Pancreas (tissue), 10 donors: Measurements from ENCODE around the gene CHD5. TPM values are rescaled to one million over a fixed set of nuclear protein-coding genes. Genes with fewer than 3 reads are reported as not detected.

Source experiments
- ATAC-seq, 4 donors: fragments of 200-7000 bp; cut with Tn5 transposase; one replicate each; pipeline versions ENCODE4 v1.8.0 to v1.9.1; 2020; ENCODE audit warnings: mild to moderate bottlenecking in 4 of 4, moderate library complexity in 4 of 4
- DNase-seq, 6 donors: peaks; one replicate each; pipeline ENCODE4 v3.0.0-alpha.2; 2020
- FAIRE-seq: peaks from 2 replicates; lab custom pipeline; 2012; peaks lifted over from hg19 to GRCh38; lab: Jason Lieb, UNC
- H3K27ac ChIP-seq, 4 donors: fragments of 200-600 bp; sonication (generic); 1 replicate in 3 of 4; 2 replicates in 1 of 4; pipeline versions ENCODE4 v1.5.0 to v1.8.0; 2020
- H3K27me3 ChIP-seq, 4 donors: fragments of 200-600 bp; one replicate each; pipeline ENCODE4 v1.8.0; 2021
- H3K36me3 ChIP-seq, 3 donors: fragments of 200-600 bp; sonication (generic) in 1 of 3; one replicate each; pipeline versions ENCODE4 v1.5.0 to v1.8.0; 2020 to 2021
- H3K4me1 ChIP-seq, 3 donors: fragments of 200-600 bp; one replicate each; pipeline ENCODE4 v1.8.0; 2021
- H3K4me3 ChIP-seq, 4 donors: fragments of 200-600 bp; sonication (generic) in 2 of 4; one replicate each; pipeline versions ENCODE4 v1.5.0 to v1.8.0; 2020 to 2021
- H3K9me3 ChIP-seq, 4 donors: fragments of 200-600 bp; one replicate each; pipeline ENCODE4 v1.8.0; 2021
- CTCF ChIP-seq, 4 donors: fragments of 200-600 bp; sonication (generic) in 3 of 4; IDR thresholded peaks; one replicate each; pipeline versions ENCODE4 v1.5.0 to v1.8.0; 2021; ENCODE audit warnings: antibody characterized with exemption in 4 of 4
- WGBS, 2 donors: extraction: QIAGEN DNeasy Blood & Tissue Kit; methylation state at CpG; one replicate each; pipeline ENCODE4 v1.1.7; 2013; 5-methylcytosine and 5-hydroxymethylcytosine counted together
- intact Hi-C, 3 donors: fragments of 100-400 bp; cut with DNase I; formaldehyde crosslinking; loops; one replicate each; pipeline versions ENCODE4 v1.11.1 to v1.14.2; 2022
- polyA plus RNA-seq, 2 donors: library from polyadenylated mRNA; stranded (reverse); fragments of 200-250 nt; gene quantifications; one replicate each; pipeline ENCODE4 v1.2.3, GENCODE V29; 2013
- total RNA-seq, 6 donors: library from RNA; stranded (reverse); fragmentation: NEBNext Ultra II Directional in 4 of 6; extraction: Animal tissue kit (Norgen Biotek cat#: 25700) in 4 of 6; gene quantifications; one replicate each; pipeline versions ENCODE4 v1.2.1 to v1.2.4, GENCODE V29; 2021 to 2023
- donor health status: healthy with polysubstance abuse.
- donor health status: DM: no; HTN: no; CAD: no; lungs with moderate emphysema.
- donor health status: DM: no; HTN: no; CAD: no.
- donor health status: control.
- donor health status: control.
- donor health status: Bipolar disorder and iron deficiency.
- donor health status: DM: yes; HTN: yes; CAD: no.
- donor health status: DM: no; HTN: no; CAD: no.
- donor health status: DM: no; HTN: no; CAD: no.
- donor health status: DM: yes; HTN: yes; CAD: no.

CHD5 gene
- total and polyA plus RNA-seq, 8 donors: 0.09 to 2.9 (median 0.40) TPM

GRCh38 chr1:6098303-6099215 is 81.6 kb downstream of the CHD5 start:
- no peak for FAIRE-seq
- 67 to 77% methylated on average over 24 of the region's 24 CpGs for WGBS, 2 donors
- Histone ChIP-seq H3K36me3 (no peaks in the 10 kb centered on the region), H3K4me1 (no peaks in the 10 kb centered on the region), H3K9me3 (no peaks in the 10 kb centered on the region), H3K4me3 (no peak overlapping the region), H3K27ac (no peak overlapping the region), H3K27me3 (no peaks in the 10 kb centered on the region)
- intact Hi-C loops: no loop called here
- peak in 3 of 4 donors; percentile 17 to 47 (median 23) for ATAC-seq
- no peak for TF ChIP-seq CTCF (IDR thresholded peaks at IDR 0.05)
- peak in 2 of 6 donors; percentile 11 to 40 for DNase-seq

GRCh38 chr1:6097824-6098223 is 82.3 kb downstream of the CHD5 start:
- H3K27me3 ChIP-seq: no peaks in the 10 kb centered on the region
- no peaks in the 10 kb centered on the region for H3K4me1 ChIP-seq
- ATAC-seq (no peak), DNase-seq (peak in 2 of 6 donors; percentile 8 to 43), FAIRE-seq (no peak)
- H3K36me3 ChIP-seq: no peaks in the 10 kb centered on the region
- no peaks in the 10 kb centered on the region for H3K9me3 ChIP-seq
- no peak for TF ChIP-seq CTCF (IDR thresholded peaks at IDR 0.05)
- no peak overlapping the region for H3K27ac ChIP-seq
- intact Hi-C loops: no loop called here
- H3K4me3 ChIP-seq: no peak overlapping the region
- 60 to 69% methylated on average over 16 to 17 of the region's 17 CpGs for WGBS, 2 donors

GRCh38 chr1:6097117-6097595 is 83.0 kb downstream of the CHD5 start:
- H3K9me3 ChIP-seq: no peaks in the 10 kb centered on the region
- intact Hi-C loops: no loop called here
- H3K4me3 ChIP-seq: no peak overlapping the region
- peak in 2 of 6 donors; percentile 7 to 31 for DNase-seq
- no peak for ATAC-seq
- H3K27me3 ChIP-seq: no peaks in the 10 kb centered on the region
- H3K27ac ChIP-seq: no peak overlapping the region
- FAIRE-seq: no peak
- no peaks in the 10 kb centered on the region for H3K4me1 ChIP-seq
- no peaks in the 10 kb centered on the region for H3K36me3 ChIP-seq
- 65 to 84% methylated on average over 15 of the region's 15 CpGs for WGBS, 2 donors
- no peak for TF ChIP-seq CTCF (IDR thresholded peaks at IDR 0.05)

GRCh38 chr1:6096243-6097116 is 83.6 kb downstream of the CHD5 start:
- Histone ChIP-seq H3K9me3 (no peaks in the 10 kb centered on the region), H3K27ac (no peak overlapping the region), H3K27me3 (no peaks in the 10 kb centered on the region), H3K4me1 (no peaks in the 10 kb centered on the region), H3K4me3 (no peak overlapping the region), H3K36me3 (no peaks in the 10 kb centered on the region)
- WGBS, 2 donors: 69 to 74% methylated on average over 22 to 23 of the region's 23 CpGs
- peak in 3 of 6 donors; percentile 16 to 50 (median 50) for DNase-seq
- intact Hi-C loops: no loop called here
- no peak for ATAC-seq
- TF ChIP-seq CTCF (IDR thresholded peaks at IDR 0.05): no peak
- FAIRE-seq: no peak
